GM12878 (cell line): Measurements from ENCODE around the gene TIMM50. TPM values are rescaled to one million over a fixed set of nuclear protein-coding genes. Genes with fewer than 3 reads are reported as not detected.

Source experiments
- ATF2 ChIP-seq: IDR thresholded peaks from 2 replicates; pipeline ENCODE4 v1.6.1; 2012; ENCODE audit warnings: low read length, inconsistent platforms
- ATF7 ChIP-seq: fragments of 450-650 bp; IDR thresholded peaks from 2 replicates; pipeline ENCODE4 v1.6.1; 2016; ENCODE audit warnings: low read depth, mild to moderate bottlenecking
- CBX5 ChIP-seq: sonication (generic); IDR thresholded peaks from 2 replicates; pipeline ENCODE4 v1.6.1; 2016; ENCODE audit warnings: low read depth, moderate library complexity, mild to moderate bottlenecking, inconsistent platforms
- CHD2 ChIP-seq: IDR thresholded peaks from 2 replicates; pipeline ENCODE4 v1.6.1; 2011; ENCODE audit warnings: low read depth, low read length, improper control_type of control experiment, borderline replicate concordance
- CTCF ChIP-seq, 3 experiments: IDR thresholded peaks in 2 of 3; conservative IDR thresholded peaks in 1 of 3; 2 replicates each; pipeline ENCODE4 v1.5.1; 2011; ENCODE audit warnings: low read depth in 3 of 3, low read length in 3 of 3, mild to moderate bottlenecking in 3 of 3, control low read depth in 2 of 3, moderate library complexity in 2 of 3, inconsistent platforms in 1 of 3, mixed read lengths in 1 of 3; ENCODE audit not compliant: control insufficient read depth in 2 of 3, insufficient read depth in 1 of 3; ENCODE audit errors: extremely low read depth in 1 of 3
- DPF2 ChIP-seq: fragments of 450-650 bp; IDR thresholded peaks from 2 replicates; pipeline ENCODE4 v1.6.1; 2017; ENCODE audit warnings: mild to moderate bottlenecking
- ESRRA ChIP-seq: IDR thresholded peaks from 2 replicates; pipeline ENCODE4 v1.6.1; 2012; ENCODE audit warnings: mild to moderate bottlenecking, low read length, improper control_type of control experiment
- HSF1 ChIP-seq: fragments of 150-350 bp; IDR thresholded peaks from 2 replicates; pipeline ENCODE4 v1.6.1; 2014; ENCODE audit warnings: mild to moderate bottlenecking, low read depth, low read length
- IKZF2 ChIP-seq, 2 experiments: fragments of 450-650 bp; IDR thresholded peaks; 2 replicates each; pipeline ENCODE4 v1.6.1; 2017; ENCODE audit warnings: mild to moderate bottlenecking in 2 of 2, moderate library complexity in 2 of 2
- MYB ChIP-seq: fragments of 150-350 bp; IDR thresholded peaks from 2 replicates; pipeline ENCODE4 v1.6.1; 2014; ENCODE audit warnings: mild to moderate bottlenecking, low read depth, low read length, borderline replicate concordance
- NR2C2 ChIP-seq: IDR thresholded peaks from 2 replicates; pipeline ENCODE4 v1.6.1; 2011; ENCODE audit warnings: borderline replicate concordance, low read depth; ENCODE audit not compliant: control insufficient read depth, insufficient read length
- PKNOX1 ChIP-seq: fragments of 450-650 bp; IDR thresholded peaks from 2 replicates; pipeline ENCODE4 v1.6.1; 2016; ENCODE audit warnings: mild to moderate bottlenecking
- RELB ChIP-seq: fragments of 450-650 bp; IDR thresholded peaks from 2 replicates; pipeline ENCODE4 v1.6.1; 2017; ENCODE audit warnings: low read depth, mild to moderate bottlenecking, moderate library complexity
- SMAD1 ChIP-seq: fragments of 450-650 bp; IDR thresholded peaks from 2 replicates; pipeline ENCODE4 v1.6.1; 2018; ENCODE audit warnings: mild to moderate bottlenecking, low read depth; ENCODE audit not compliant: partially characterized antibody
- SRF ChIP-seq, 2 experiments: IDR thresholded peaks; 2 replicates each; pipeline ENCODE4 v1.6.1; 2011; ENCODE audit warnings: low read depth in 2 of 2, low read length in 2 of 2, mild to moderate bottlenecking in 1 of 2, moderate library complexity in 1 of 2
- WRNIP1 ChIP-seq: IDR thresholded peaks from 2 replicates; pipeline ENCODE4 v1.6.1; 2011; ENCODE audit warnings: low read depth, low read length, improper control_type of control experiment, borderline replicate concordance
- YBX1 ChIP-seq: fragments of 450-650 bp; IDR thresholded peaks from 2 replicates; pipeline ENCODE4 v1.6.1; 2016; ENCODE audit warnings: antibody characterized with exemption
- ZNF217 ChIP-seq: fragments of 450-650 bp; IDR thresholded peaks from 2 replicates; pipeline ENCODE4 v1.6.1; 2017; ENCODE audit warnings: antibody characterized with exemption, mild to moderate bottlenecking
- ZNF622 ChIP-seq: fragments of 450-650 bp; IDR thresholded peaks from 2 replicates; pipeline ENCODE4 v1.6.1; 2017; ENCODE audit warnings: mild to moderate bottlenecking, inconsistent platforms
- polyA plus RNA-seq, 11 experiments: library from polyadenylated mRNA; depleted of rRNA in 4 of 11; unstranded in 6 of 11; stranded (reverse) in 5 of 11; fragments of >200 nt; fragmentation: Nextera tagmentation in 4 of 11; fragmentation: Illumina TruSeq in 1 of 11; extraction: Ambion mirVana in 4 of 11; extraction: Trizol in 1 of 11; gene quantifications; 1 replicate in 1 of 11; 2 replicates in 10 of 11; pipeline versions ENCODE4 v1.2.1 to v1.2.3, GENCODE V29; 2011 to 2016; ENCODE audit warnings: inconsistent platforms in 2 of 11, missing spikeins in 2 of 11, low read depth in 1 of 11
- total RNA-seq, 4 experiments: library from RNA; depleted of rRNA in 3 of 4; stranded (reverse); fragments of >200 nt in 3 of 4; fragmentation: Illumina TruSeq in 1 of 4; extraction: Trizol in 1 of 4; gene quantifications; 2 replicates each; pipeline versions ENCODE4 v1.2.1 to v1.2.3, GENCODE V29; 2013 to 2021

The TIMM50 gene
- total and polyA plus RNA-seq, 10 of the 15 experiments (the other 5 are each of a cell fraction or from before 2014, with no cell fraction given), result 15.6 to 146 (median 101) TPM

- no peak for TF ChIP-seq CTCF (IDR thresholded peaks at IDR 0.05 in 2 of 3, conservative IDR thresholded peaks at IDR 0.05 in 1 of 3; ENCODE audit: control insufficient read depth in 2 of 3, extremely low read depth in 1 of 3, insufficient read depth in 1 of 3, low read depth in 3 of 3, low read length in 3 of 3)
- no peak for TF ChIP-seq HSF1
- no peak for TF ChIP-seq YBX1
- TF ChIP-seq IKZF2 (IDR thresholded peaks at IDR 0.05), result peak; percentile 54 to 80; a peak in 3 of 4 replicates
- no peak for TF ChIP-seq ZNF217
- TF ChIP-seq CHD2, result peak; percentile 56; the same call in 1 of the 2 replicates
- TF ChIP-seq DPF2, result peak; percentile 28; the same call in 1 of the 2 replicates
- TF ChIP-seq SMAD1, result no peak
- TF ChIP-seq ESRRA, result no peak
- TF ChIP-seq RELB, result peak; percentile 44; the same call in 1 of the 2 replicates
- TF ChIP-seq NR2C2, result no peak
- peak; percentile 55; the same call in 1 of the 2 replicates for TF ChIP-seq PKNOX1
- TF ChIP-seq SRF (IDR thresholded peaks at IDR 0.05; ENCODE audit: low read depth in 2 of 2, low read length in 2 of 2), result no peak
- no peak for TF ChIP-seq ATF7
- TF ChIP-seq ATF2, result no peak
- TF ChIP-seq WRNIP1, result no peak
- no peak for TF ChIP-seq ZNF622
- no peak for TF ChIP-seq CBX5
- TF ChIP-seq MYB, result no peak
Observed at GRCh38 chr19:39448271-39448670, 32.4 kb upstream of the TIMM50 start (continued).
